HG03196 (cell line): ENCODE measurements around the gene SHKBP1.
"Not testable (repeated sequence)": the region's sequence is repeated elsewhere in the genome, so short reads cannot be mapped to it uniquely, and the experiment has no call there.

Source experiments
- ATAC-seq: cut with Tn5 transposase; IDR thresholded peaks from one replicate; pipeline ENCODE4 v1.9.1; 2021; ENCODE audit not compliant: unreplicated experiment

The SHKBP1 gene

GRCh38 chr19:40584007-40584406 lies 7.3 kb downstream of the SHKBP1 start:
- ATAC-seq: no peak

- ATAC-seq: no peak
These were observed 8.7 kb downstream of the SHKBP1 start for GRCh38 chr19:40585241-40585981.

- no peak for ATAC-seq
These were observed 9.3 kb downstream of the SHKBP1 start for GRCh38 chr19:40585982-40586422.

GRCh38 chr19:40586611-40587010 lies 9.9 kb downstream of the SHKBP1 start:
- no peak for ATAC-seq

- ATAC-seq: no peak
These were observed 11.6 kb downstream of the SHKBP1 start for GRCh38 chr19:40588110-40588854.

GRCh38 chr19:40588926-40589569 lies 12.4 kb downstream of the SHKBP1 start:
- ATAC-seq: no peak

- no peak for ATAC-seq
These were observed 13.1 kb downstream of the SHKBP1 start for GRCh38 chr19:40589591-40590429.

- no peak for ATAC-seq
These were observed 14.0 kb downstream of the SHKBP1 start for GRCh38 chr19:40590464-40591265.

- ATAC-seq: not testable (repeated sequence)
These were observed 15.1 kb downstream of the SHKBP1 start for GRCh38 chr19:40591724-40592123.

GRCh38 chr19:40592170-40592569 lies 15.5 kb downstream of the SHKBP1 start:
- no peak for ATAC-seq

- no peak for ATAC-seq
These were observed 17.6 kb downstream of the SHKBP1 start for GRCh38 chr19:40594255-40594654.

- no peak for ATAC-seq
These were observed 18.0 kb downstream of the SHKBP1 start for GRCh38 chr19:40594657-40595091.

GRCh38 chr19:40596608-40597328 lies 20.1 kb downstream of the SHKBP1 start:
- ATAC-seq: no peak

- ATAC-seq: no peak
These were observed 20.7 kb downstream of the SHKBP1 start for GRCh38 chr19:40597329-40597838.

GRCh38 chr19:40598121-40598917 lies 21.6 kb downstream of the SHKBP1 start:
- ATAC-seq: no peak

- no peak for ATAC-seq
These were observed 22.2 kb downstream of the SHKBP1 start for GRCh38 chr19:40598918-40599307.

GRCh38 chr19:40599331-40599901 lies 22.7 kb downstream of the SHKBP1 start:
- no peak for ATAC-seq
